Activated T-cell treated with anti-CD3 and anti-CD28 coated beads, Interleukin-2, amount 50 U/mL, for 72 hours (primary cell): ENCODE data around the gene ZNF474. TPM values are rescaled to one million over a fixed set of nuclear protein-coding genes. Genes with fewer than 3 reads are reported as not detected.
A peak's percentile ranks its signal among the peaks of the same experiment; 100 is the strongest.

Experiments used
- ATAC-seq, 2 donors: fragments of 150-1000 bp; cut with Tn5 transposase; replicated peaks in 1 of 2; 2 replicates each; pipeline ENCODE4 v1.10.0; 2021; ENCODE audit warnings: moderate library complexity in 2 of 2, mild to moderate bottlenecking in 1 of 2
- DNase-seq, 2 donors: peaks; one replicate each; pipeline ENCODE4 v3.0.0; 2021 to 2022; ENCODE audit warnings: mixed read lengths in 1 of 2
- H3K27ac Mint-ChIP-seq: one replicate; pipeline ENCODE4 v1.8.0; 2022; ENCODE audit warnings: mild to moderate bottlenecking, moderate library complexity, mixed read lengths
- H3K27me3 Mint-ChIP-seq: one replicate; pipeline ENCODE4 v1.8.0; 2022; ENCODE audit warnings: low read depth, mixed read lengths
- H3K36me3 Mint-ChIP-seq, 2 donors: one replicate each; pipeline ENCODE4 v1.8.0; 2022; ENCODE audit warnings: mixed read lengths in 2 of 2, mild to moderate bottlenecking in 1 of 2; ENCODE audit not compliant: insufficient read depth in 2 of 2
- H3K4me1 Mint-ChIP-seq: one replicate; pipeline ENCODE4 v1.8.0; 2022; ENCODE audit warnings: low read depth, mixed read lengths
- H3K4me3 Mint-ChIP-seq, 2 donors: one replicate each; pipeline ENCODE4 v1.8.0; 2022; ENCODE audit warnings: mild to moderate bottlenecking in 2 of 2, mixed read lengths in 2 of 2, moderate library complexity in 2 of 2
- H3K9me3 Mint-ChIP-seq, 2 donors: one replicate each; pipeline ENCODE4 v1.8.0; 2022; ENCODE audit warnings: mixed read lengths in 2 of 2
- total RNA-seq, 2 donors: library from RNA; stranded (reverse); gene quantifications; one replicate each; pipeline ENCODE4 v1.2.3, GENCODE V29; 2022

ZNF474 gene
- total RNA-seq, 2 donors from 2014 or later: 0.12 TPM; not detected in 1

DNA sequence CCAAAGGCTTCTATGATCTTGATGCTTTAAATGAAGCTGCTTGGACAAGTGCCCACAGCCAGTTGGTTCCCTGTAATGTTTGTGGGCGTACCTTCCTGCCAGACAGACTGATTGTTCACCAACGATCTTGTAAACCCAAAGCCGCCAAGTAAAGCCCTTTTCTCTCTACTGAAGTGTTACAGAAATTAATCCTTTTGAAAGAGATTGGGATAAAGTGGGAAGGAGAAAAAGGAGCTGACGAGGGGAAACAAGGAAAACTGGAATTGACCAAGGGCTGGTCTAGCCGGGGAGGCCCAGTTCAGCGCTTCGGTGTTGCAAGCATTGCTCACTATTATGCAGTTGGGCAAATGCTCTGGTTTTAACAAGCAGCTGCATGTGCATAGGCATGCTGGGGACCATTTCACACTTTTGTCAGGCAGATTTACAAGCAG, 53.2 kb downstream of the ZNF474 start:
- no peak overlapping the region for H3K27ac Mint-ChIP-seq
- no peak for ATAC-seq
- peaks cover 19% of the 10 kb centered on the region for H3K27me3 Mint-ChIP-seq
- peaks cover 19% of the 10 kb centered on the region for H3K4me1 Mint-ChIP-seq
- no peak for DNase-seq
- H3K4me3 Mint-ChIP-seq: no peak overlapping the region
- H3K9me3 Mint-ChIP-seq: peaks cover 1 to 2% of the 10 kb centered on the region in 2 donors
- H3K36me3 Mint-ChIP-seq: no peaks in the 10 kb centered on the region

- peaks cover 19% of the 10 kb centered on the region for H3K4me1 Mint-ChIP-seq
These were observed 53.9 kb downstream of the ZNF474 start for GRCh38 chr5:122183098-122183787.

GRCh38 chr5:122183788-122184170, 54.4 kb downstream of the ZNF474 start:
- no peak for ATAC-seq

More at GRCh38 chr5:122183098-122183787, 53.9 kb downstream of the ZNF474 start:
- ATAC-seq: no peak
- no peak overlapping the region for H3K27ac Mint-ChIP-seq
- H3K9me3 Mint-ChIP-seq: peaks cover 1 to 2% of the 10 kb centered on the region in 2 donors
- peak overlapping the region in 1 of 2 donors; percentile 14 for H3K4me3 Mint-ChIP-seq
- H3K36me3 Mint-ChIP-seq: no peaks in the 10 kb centered on the region
- H3K27me3 Mint-ChIP-seq: peaks cover 23% of the 10 kb centered on the region
- DNase-seq: no peak

DNA sequence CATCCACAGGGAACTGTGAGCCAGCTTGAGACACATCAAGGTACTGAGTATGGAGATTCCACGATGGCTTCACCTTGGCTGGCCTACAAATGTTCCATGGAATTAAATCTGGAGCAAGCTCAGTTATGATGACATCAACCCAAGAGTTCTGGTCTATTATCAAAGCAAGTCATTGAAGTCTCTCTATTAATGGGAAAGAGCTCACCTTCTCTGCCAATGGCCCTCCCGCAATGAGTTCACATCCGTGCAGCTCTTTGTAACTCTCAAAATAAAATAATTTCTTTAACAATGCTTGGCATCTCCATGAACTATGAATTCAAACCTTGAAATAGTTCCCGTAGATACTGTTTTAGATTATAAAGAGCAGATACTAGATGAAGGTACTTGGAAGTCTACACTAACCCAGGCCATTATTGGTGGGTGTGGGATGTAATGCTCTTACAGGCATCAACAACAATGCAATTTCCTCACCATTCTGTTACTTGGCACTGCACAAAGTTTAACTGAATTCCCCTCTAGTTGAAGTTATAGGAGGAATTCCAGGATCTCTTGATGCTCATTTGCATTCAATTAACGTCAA, 55.4 kb downstream of the ZNF474 start:
- H3K4me1 Mint-ChIP-seq: peaks cover 19% of the 10 kb centered on the region
- H3K27me3 Mint-ChIP-seq: peaks cover 27% of the 10 kb centered on the region
- no peak for DNase-seq
- no peak for ATAC-seq
- H3K27ac Mint-ChIP-seq: no peak overlapping the region
- H3K4me3 Mint-ChIP-seq: no peak overlapping the region
- no peaks in the 10 kb centered on the region for H3K36me3 Mint-ChIP-seq
- H3K9me3 Mint-ChIP-seq: no peaks in the 10 kb centered on the region

More at GRCh38 chr5:122183788-122184170, 54.4 kb downstream of the ZNF474 start:
- Mint-ChIP-seq H3K9me3 (peaks cover 1 to 2% of the 10 kb centered on the region in 2 donors), H3K4me1 (peaks cover 19% of the 10 kb centered on the region), H3K27me3 (peaks cover 27% of the 10 kb centered on the region), H3K36me3 (no peaks in the 10 kb centered on the region), H3K27ac (no peak overlapping the region), H3K4me3 (no peak overlapping the region)
- no peak for DNase-seq

DNA sequence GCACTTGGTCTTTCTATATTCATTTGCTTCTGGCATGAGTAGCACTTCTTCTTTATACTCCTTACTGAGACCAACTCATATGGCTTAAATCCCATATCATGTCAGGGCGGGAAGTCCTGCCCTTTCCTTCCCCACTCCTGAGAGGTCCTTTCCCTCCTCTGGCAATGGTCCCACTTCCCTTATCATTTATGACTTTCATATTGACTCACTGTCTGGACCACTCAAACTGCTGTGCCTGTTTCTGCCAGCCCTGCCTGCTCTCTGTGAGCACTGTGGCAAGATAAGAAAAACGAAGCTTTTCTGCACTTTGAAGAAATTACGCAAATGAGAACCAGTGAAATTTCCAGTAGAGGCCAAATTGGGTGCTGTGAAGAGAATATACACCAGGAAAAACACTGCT, 58.1 kb downstream of the ZNF474 start:
- peaks cover 2% of the 10 kb centered on the region for H3K4me1 Mint-ChIP-seq
- H3K36me3 Mint-ChIP-seq: no peaks in the 10 kb centered on the region
- no peaks in the 10 kb centered on the region for H3K9me3 Mint-ChIP-seq
- H3K27me3 Mint-ChIP-seq: peaks cover 43% of the 10 kb centered on the region
- no peak for ATAC-seq
- H3K4me3 Mint-ChIP-seq: no peak overlapping the region
- DNase-seq: no peak
- no peak overlapping the region for H3K27ac Mint-ChIP-seq

- Mint-ChIP-seq H3K4me1 (no peaks in the 10 kb centered on the region), H3K9me3 (no peaks in the 10 kb centered on the region), H3K27ac (no peak overlapping the region), H3K27me3 (peaks cover 54% of the 10 kb centered on the region), H3K36me3 (no peaks in the 10 kb centered on the region), H3K4me3 (no peak overlapping the region)
- no peak for ATAC-seq
- DNase-seq: no peak
These were observed 60.8 kb downstream of the ZNF474 start for GRCh38 chr5:122190156-122190555.

GRCh38 chr5:122192497-122193496, 63.5 kb downstream of the ZNF474 start:
- ATAC-seq: peak; percentile 38 to 45
- H3K27me3 Mint-ChIP-seq: peaks cover 50% of the 10 kb centered on the region
- H3K4me1 Mint-ChIP-seq: no peaks in the 10 kb centered on the region
- H3K4me3 Mint-ChIP-seq: no peak overlapping the region
- no peaks in the 10 kb centered on the region for H3K36me3 Mint-ChIP-seq
- no peaks in the 10 kb centered on the region for H3K9me3 Mint-ChIP-seq
- no peak overlapping the region for H3K27ac Mint-ChIP-seq
- DNase-seq: peak in 1 of 2 donors; percentile 4

DNA sequence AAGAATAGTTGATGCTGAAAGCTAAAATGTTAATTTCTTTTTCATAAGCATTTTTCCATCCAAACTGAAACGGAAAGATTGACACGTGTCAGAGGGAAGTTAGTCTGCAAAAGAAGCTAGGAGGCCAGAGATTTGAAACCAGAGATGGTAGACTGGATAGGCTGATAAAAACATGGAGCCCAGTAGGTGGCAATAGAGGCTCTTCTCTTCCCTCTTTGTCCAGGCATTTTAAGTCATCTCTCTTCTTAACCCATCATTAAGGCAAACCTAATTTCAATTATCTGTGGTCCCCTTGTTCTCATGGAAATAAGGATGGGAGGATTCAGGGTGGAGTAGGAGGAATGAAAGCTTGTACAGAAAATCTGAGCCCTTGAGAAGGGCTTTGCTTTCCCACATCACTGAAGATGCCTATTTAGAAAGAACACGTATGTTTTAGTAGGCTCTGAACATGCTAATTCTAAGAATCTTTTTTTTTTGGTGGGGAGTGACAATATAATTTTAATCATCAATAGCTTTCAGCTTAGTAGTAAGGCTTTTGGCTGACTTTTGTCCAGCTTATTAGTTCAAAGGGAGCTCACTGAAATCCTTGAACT, 66.6 kb downstream of the ZNF474 start:
- Mint-ChIP-seq H3K27ac (no peak overlapping the region), H3K36me3 (no peaks in the 10 kb centered on the region), H3K4me1 (no peaks in the 10 kb centered on the region), H3K9me3 (no peaks in the 10 kb centered on the region), H3K4me3 (no peak overlapping the region), H3K27me3 (peaks cover 44% of the 10 kb centered on the region)
- ATAC-seq: no peak
- DNase-seq: no peak

GRCh38 chr5:122199146-122199545, 69.8 kb downstream of the ZNF474 start:
- Mint-ChIP-seq H3K27me3 (peaks cover 16% of the 10 kb centered on the region), H3K36me3 (no peaks in the 10 kb centered on the region), H3K27ac (no peak overlapping the region), H3K4me3 (no peak overlapping the region), H3K4me1 (no peaks in the 10 kb centered on the region), H3K9me3 (peaks cover 0 to 2% of the 10 kb centered on the region in 2 donors)
- ATAC-seq (no peak), DNase-seq (no peak)

DNA sequence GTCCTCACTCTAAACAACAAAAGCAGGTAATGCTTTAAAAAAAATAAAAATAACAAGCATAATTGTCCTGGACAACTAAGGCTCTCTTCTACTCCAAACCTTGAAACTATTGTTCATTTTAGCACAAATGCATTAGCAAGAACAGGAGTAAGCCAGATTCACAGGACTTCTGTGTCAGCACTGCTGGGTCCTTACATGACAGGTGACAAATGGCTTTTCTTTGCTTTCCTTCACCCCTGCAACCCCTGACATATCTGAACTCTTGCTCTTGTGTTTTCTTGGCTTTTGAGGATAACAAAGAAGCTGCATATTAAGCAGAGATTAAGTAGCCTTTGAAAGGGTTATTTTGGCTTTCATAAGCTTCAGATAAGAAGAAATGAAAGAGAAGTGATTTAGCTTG, 71.1 kb downstream of the ZNF474 start:
- Mint-ChIP-seq H3K4me1 (no peaks in the 10 kb centered on the region), H3K4me3 (no peak overlapping the region), H3K9me3 (peaks cover under 1 to 2% of the 10 kb centered on the region in 2 donors), H3K27ac (no peak overlapping the region), H3K27me3 (peaks cover 15% of the 10 kb centered on the region), H3K36me3 (no peaks in the 10 kb centered on the region)
- ATAC-seq (no peak), DNase-seq (no peak)

GRCh38 chr5:122200865-122201264, 71.5 kb downstream of the ZNF474 start:
- H3K4me1 Mint-ChIP-seq: no peaks in the 10 kb centered on the region
- H3K27ac Mint-ChIP-seq: no peak overlapping the region
- peaks cover 0 to 2% of the 10 kb centered on the region in 2 donors for H3K36me3 Mint-ChIP-seq
- peaks cover 15% of the 10 kb centered on the region for H3K27me3 Mint-ChIP-seq
- H3K9me3 Mint-ChIP-seq: peaks cover 2 to 3% of the 10 kb centered on the region in 2 donors
- ATAC-seq: no peak
- no peak for DNase-seq
- H3K4me3 Mint-ChIP-seq: no peak overlapping the region

GRCh38 chr5:122201365-122201764, 72.0 kb downstream of the ZNF474 start:
- H3K4me3 Mint-ChIP-seq: no peak overlapping the region
- no peaks in the 10 kb centered on the region for H3K4me1 Mint-ChIP-seq
- H3K9me3 Mint-ChIP-seq: peaks cover 2 to 3% of the 10 kb centered on the region in 2 donors
- H3K36me3 Mint-ChIP-seq: peaks cover 0 to 2% of the 10 kb centered on the region in 2 donors
- DNase-seq: no peak
- no peak for ATAC-seq
- H3K27ac Mint-ChIP-seq: no peak overlapping the region
- peaks cover 15% of the 10 kb centered on the region for H3K27me3 Mint-ChIP-seq
